IMR-90 (cell line): ENCODE results near the gene TLR10. TPM values are rescaled to one million over a fixed set of nuclear protein-coding genes. Genes with fewer than 3 reads are reported as not detected.

Source experiments
- ATAC-seq: fragments of 200-7000 bp; cut with Tn5 transposase; 2 replicates; pipeline ENCODE4 v1.9.1; 2020; ENCODE audit warnings: low read depth, mild to moderate bottlenecking, moderate library complexity
- BruUV-seq: library from RNA; stranded (reverse); fragments of 400-500 nt; replicated peaks from 2 replicates; lab custom pipeline; 2021; lab: Mats Ljungman, UMichigan
- CTCF ChIA-PET: fragments of 300-600 bp; formaldehyde crosslinking; extraction: SDS; loops from one replicate; lab custom pipeline; 2021; ENCODE audit warnings: antibody characterized with exemption; lab: Yijun Ruan, JAX
- POLR2A ChIA-PET: fragments of 300-600 bp; sonication (Branson Sonifier 250); formaldehyde crosslinking; loops from one replicate; lab custom pipeline; 2022; ENCODE audit warnings: antibody characterized with exemption; ENCODE audit not compliant: unreplicated experiment; lab: Charles Lee
- DNase-seq: peaks from one replicate; pipeline ENCODE4 v3.0.0; 2013
- H2AFZ ChIP-seq: replicated peaks from 2 replicates; pipeline ENCODE3; 2013; ENCODE audit warnings: low read length, mild to moderate bottlenecking; ENCODE audit not compliant: poor library complexity
- H2AK5ac ChIP-seq: 2 replicates; pipeline ENCODE4 v1.6.1; 2013; ENCODE audit warnings: low read depth, low read length, inconsistent platforms
- H2AK9ac ChIP-seq: replicated peaks from 2 replicates; pipeline ENCODE3; 2013; ENCODE audit warnings: mild to moderate bottlenecking, low read depth, low read length, moderate library complexity; ENCODE audit not compliant: poor library complexity
- H2BK120ac ChIP-seq: 2 replicates; pipeline ENCODE4 v1.6.1; 2013; ENCODE audit warnings: low read depth, low read length, inconsistent platforms
- H2BK15ac ChIP-seq: 3 replicates; pipeline ENCODE4 v1.6.1; 2013; ENCODE audit warnings: low read depth, low read length, inconsistent platforms
- H2BK20ac ChIP-seq: 2 replicates; pipeline ENCODE4 v1.6.1; 2013; ENCODE audit warnings: low read depth, mild to moderate bottlenecking, inconsistent platforms, low read length, moderate library complexity
- H2BK5ac ChIP-seq: 2 replicates; pipeline ENCODE4 v1.6.1; 2013; ENCODE audit warnings: mild to moderate bottlenecking, low read depth, low read length, inconsistent platforms; ENCODE audit not compliant: poor library complexity, severe bottlenecking
- H3K14ac ChIP-seq: replicated peaks from 2 replicates; pipeline ENCODE4 v1.6.1; 2013; ENCODE audit warnings: low read depth, low read length, inconsistent platforms
- H3K18ac ChIP-seq: 2 replicates; pipeline ENCODE4 v1.6.1; 2013; ENCODE audit warnings: low read depth, low read length, control low read depth
- H3K23ac ChIP-seq: 2 replicates; pipeline ENCODE4 v1.6.1; 2013; ENCODE audit warnings: low read depth, low read length, inconsistent platforms
- H3K27ac ChIP-seq: 2 replicates; pipeline ENCODE4 v1.5.1; 2013; ENCODE audit warnings: mild to moderate bottlenecking, control low read depth, low read length; ENCODE audit not compliant: insufficient read depth
- H3K27me3 ChIP-seq: 2 replicates; pipeline ENCODE4 v1.6.1; 2013; ENCODE audit warnings: low read length; ENCODE audit not compliant: control insufficient read depth, insufficient read depth
- H3K36me3 ChIP-seq: 2 replicates; pipeline ENCODE4 v1.6.1; 2013; ENCODE audit warnings: low read length, mixed read lengths; ENCODE audit not compliant: control insufficient read depth, insufficient read depth
- H3K4ac ChIP-seq: 2 replicates; pipeline ENCODE4 v1.6.1; 2013; ENCODE audit warnings: low read depth, low read length, inconsistent platforms
- H3K4me1 ChIP-seq: 2 replicates; pipeline ENCODE4 v1.6.1; 2013; ENCODE audit warnings: low read length, mixed read lengths; ENCODE audit not compliant: control insufficient read depth, insufficient read depth
- H3K4me2 ChIP-seq: 2 replicates; pipeline ENCODE4 v1.6.1; 2013; ENCODE audit warnings: low read depth, mild to moderate bottlenecking, control low read depth, low read length, moderate library complexity
- H3K4me3 ChIP-seq: 2 replicates; pipeline ENCODE4 v1.5.1; 2013; ENCODE audit warnings: low read depth, mild to moderate bottlenecking, control low read depth, low read length, moderate library complexity; ENCODE audit not compliant: insufficient read depth
- H3K56ac ChIP-seq: 2 replicates; pipeline ENCODE4 v1.6.1; 2013; ENCODE audit warnings: low read length, inconsistent platforms; ENCODE audit not compliant: insufficient read depth; ENCODE audit errors: extremely low read depth
- H3K79me1 ChIP-seq, 2 experiments: 2 replicates each; pipeline ENCODE4 v1.6.1; 2013; ENCODE audit warnings: low read length in 2 of 2, inconsistent platforms in 1 of 2, low read depth in 1 of 2
- H3K9ac ChIP-seq: 2 replicates; pipeline ENCODE4 v1.6.1; 2013; ENCODE audit warnings: low read depth, low read length, control low read depth
- H3K9me1 ChIP-seq: 2 replicates; pipeline ENCODE4 v1.6.1; 2013; ENCODE audit warnings: low read length, inconsistent platforms; ENCODE audit not compliant: insufficient read depth
- H3K9me3 ChIP-seq: 2 replicates; pipeline ENCODE4 v1.6.1; 2013; ENCODE audit warnings: low read length; ENCODE audit not compliant: control insufficient read depth, insufficient read depth
- H4K20me1 ChIP-seq: 2 replicates; pipeline ENCODE4 v1.6.1; 2013; ENCODE audit warnings: low read length, inconsistent platforms; ENCODE audit not compliant: insufficient read depth
- H4K5ac ChIP-seq: 2 replicates; pipeline ENCODE4 v1.6.1; 2013; ENCODE audit warnings: mild to moderate bottlenecking, low read depth, low read length, control low read depth
- H4K8ac ChIP-seq, 2 experiments: 2 replicates each; pipeline ENCODE4 v1.6.1; 2013; ENCODE audit warnings: low read depth in 2 of 2, low read length in 2 of 2, control low read depth in 1 of 2, inconsistent platforms in 1 of 2
- H4K91ac ChIP-seq: 2 replicates; pipeline ENCODE4 v1.6.1; 2013; ENCODE audit warnings: low read depth, low read length, inconsistent platforms; ENCODE audit not compliant: insufficient read depth
- CEBPB ChIP-seq: IDR thresholded peaks from 2 replicates; pipeline ENCODE4 v1.6.1; 2012; ENCODE audit warnings: low read depth, low read length, improper control_type of control experiment
- CHD1 ChIP-seq: IDR thresholded peaks from 2 replicates; pipeline ENCODE4 v1.6.1; 2012; ENCODE audit warnings: low read depth, low read length, improper control_type of control experiment
- FOS ChIP-seq: fragments of 150-350 bp; IDR thresholded peaks from 2 replicates; pipeline ENCODE4 v1.6.1; 2016; ENCODE audit warnings: low read depth, low read length
- MAFK ChIP-seq: IDR thresholded peaks from 2 replicates; pipeline ENCODE4 v1.6.1; 2012; ENCODE audit warnings: low read depth, low read length, improper control_type of control experiment
- MAZ ChIP-seq: IDR thresholded peaks from 2 replicates; pipeline ENCODE4 v1.6.1; 2012; ENCODE audit warnings: low read depth, mild to moderate bottlenecking, low read length, improper control_type of control experiment, moderate library complexity, borderline replicate concordance
- NFE2L2 ChIP-seq: fragments of 150-350 bp; IDR thresholded peaks from 2 replicates; pipeline ENCODE4 v1.6.1; 2016; ENCODE audit warnings: low read depth, mild to moderate bottlenecking, low read length
- POLR2A ChIP-seq: IDR thresholded peaks from 2 replicates; pipeline ENCODE4 v1.6.1; 2012; ENCODE audit warnings: mild to moderate bottlenecking, low read depth, low read length
- RAD21 ChIP-seq: IDR thresholded peaks from 2 replicates; pipeline ENCODE4 v1.6.1; 2012; ENCODE audit warnings: low read length, improper control_type of control experiment
- RCOR1 ChIP-seq: IDR thresholded peaks from 2 replicates; pipeline ENCODE4 v1.6.1; 2012; ENCODE audit warnings: mild to moderate bottlenecking, low read length, improper control_type of control experiment; ENCODE audit not compliant: insufficient replicate concordance
- RFX5 ChIP-seq: IDR thresholded peaks from 2 replicates; pipeline ENCODE4 v1.8.0; 2012; ENCODE audit warnings: low read depth, mild to moderate bottlenecking, low read length, moderate library complexity
- USF2 ChIP-seq: fragments of 150-350 bp; IDR thresholded peaks from 2 replicates; pipeline ENCODE4 v1.6.1; 2017; ENCODE audit warnings: mild to moderate bottlenecking, antibody characterized with exemption, low read length, low read depth
- WGBS, 2 experiments: methylation state at CpG; one replicate each; pipeline versions ENCODE4 v1.1.5 to v1.1.7; 2013; ENCODE audit warnings: missing lambda C conversion rate in 2 of 2; ENCODE audit not compliant: insufficient read length in 1 of 2; ENCODE audit errors: extremely low coverage in 2 of 2; 5-methylcytosine and 5-hydroxymethylcytosine counted together
- dilution Hi-C: fragments of 300-500 bp; cut with HindIII; formaldehyde crosslinking; loops from one replicate; pipeline ENCODE4 v1.14.3; 2018; ENCODE audit warnings: low sequenced_read_pairs; ENCODE audit not compliant: unreplicated experiment
- in situ Hi-C: fragments of 300-500 bp; cut with MboI; formaldehyde crosslinking; loops from 3 replicates; pipeline ENCODE4 v1.14.3; 2019; ENCODE audit warnings: low sequenced_read_pairs, inconsistent platforms, mixed read lengths
- intact Hi-C: fragments of 100-400 bp; cut with micrococcal nuclease; formaldehyde crosslinking; loops from 2 replicates; pipeline ENCODE4 v1.10.0; 2022
- polyA plus RNA-seq, 3 experiments: library from polyadenylated mRNA; depleted of rRNA; stranded (reverse); fragments of >200 nt; gene quantifications; 2 replicates each; pipeline ENCODE4 v1.2.3, GENCODE V29; 2012; ENCODE audit warnings: low replicate concordance in 1 of 3
- total RNA-seq: library from RNA; depleted of rRNA; stranded (reverse); fragments of >200 nt; gene quantifications from 2 replicates; pipeline ENCODE4 v1.2.3, GENCODE V29; 2012

The TLR10 gene
- total and polyA plus RNA-seq, 2 of the 4 experiments (the other 2 are of a cell fraction) = not detected

- POLR2A ChIA-PET = no interaction called here
- Histone ChIP-seq H2BK20ac (no peak overlapping the region), H3K36me3 (no peaks in the 10 kb centered on the region), H4K8ac (no peak overlapping the region), H3K4me1 (no peaks in the 10 kb centered on the region), H4K91ac (no peak overlapping the region), H3K27me3 (peaks cover 3% of the 10 kb centered on the region; the same call in 1 of the 2 replicates), H2AK9ac (no peak overlapping the region), H3K4me3 (no peak overlapping the region), H2BK5ac (no peak overlapping the region), H4K5ac (no peak overlapping the region), H3K56ac (no peak overlapping the region), H4K20me1 (no peaks in the 10 kb centered on the region), H3K9ac (no peak overlapping the region), H3K18ac (no peak overlapping the region), H3K79me1 (no peaks in the 10 kb centered on the region), H2BK120ac (no peak overlapping the region), H2BK15ac (no peak overlapping the region), H3K14ac (no peak overlapping the region), H3K9me3 (no peaks in the 10 kb centered on the region; the same call in 1 of the 2 replicates), H2AFZ (no peak overlapping the region), H2AK5ac (no peak overlapping the region), H3K4me2 (no peak overlapping the region), H3K23ac (no peak overlapping the region), H3K27ac (no peak overlapping the region), H3K4ac (no peak overlapping the region), H3K9me1 (no peaks in the 10 kb centered on the region)
- CTCF ChIA-PET = interaction anchor here (0.6 to 0.8 kb wide), 6 partner anchors 9 to 491 kb away, joined by 3 to 5 read pairs (median 4); no protein-coding TSS in a partner anchor
- intact Hi-C loops = no loop called here
- no TSS peak for BruUV-seq
- in situ Hi-C loops = no loop called here
- DNase-seq (no peak), ATAC-seq (no peak)
- dilution Hi-C loops = no loop called here
- TF ChIP-seq RFX5 = no peak
- no peak for TF ChIP-seq FOS
- no peak for TF ChIP-seq RAD21
- TF ChIP-seq CHD1 = no peak
- TF ChIP-seq RCOR1 = no peak
- no peak for TF ChIP-seq CEBPB
- TF ChIP-seq MAZ = no peak
- TF ChIP-seq MAFK = no peak
- TF ChIP-seq USF2 = no peak
- TF ChIP-seq POLR2A = no peak
- TF ChIP-seq NFE2L2 = no peak
- WGBS, 2 experiments = 80% methylated on average over 1 of the region's 3 CpGs; no CpG with 5 or more reads in 1 of the 2 experiments
Observed at GRCh38 chr4:38795087-38795486, 12.3 kb upstream of the TLR10 start.
